Raji (cell line): ENCODE data around the gene ARHGEF11.

Experiments used
- POLR2A ChIP-seq: IDR thresholded peaks from 2 replicates; pipeline ENCODE4 v1.6.1; 2011; ENCODE audit warnings: low read depth, low read length, control low read depth; ENCODE audit not compliant: insufficient read depth

Gene ARHGEF11

GRCh38 chr1:156936191-156936590, 109.4 kb downstream of the ARHGEF11 start:
- TF ChIP-seq POLR2A = no peak

GRCh38 chr1:156935505-156936128, 109.9 kb downstream of the ARHGEF11 start:
- no peak for TF ChIP-seq POLR2A

GRCh38 chr1:156933136-156933535, 112.4 kb downstream of the ARHGEF11 start:
- no peak for TF ChIP-seq POLR2A

GRCh38 chr1:156931974-156932710, 113.4 kb downstream of the ARHGEF11 start:
- TF ChIP-seq POLR2A = no peak

- no peak for TF ChIP-seq POLR2A
Measured at GRCh38 chr1:156931211-156931952, 114.2 kb downstream of the ARHGEF11 start.

- no peak for TF ChIP-seq POLR2A
Measured at GRCh38 chr1:156930483-156930882, 115.1 kb downstream of the ARHGEF11 start.

GRCh38 chr1:156929596-156930238, 115.8 kb downstream of the ARHGEF11 start:
- no peak for TF ChIP-seq POLR2A

GRCh38 chr1:156928043-156928602, 117.4 kb downstream of the ARHGEF11 start:
- TF ChIP-seq POLR2A = no peak

- no peak for TF ChIP-seq POLR2A
Measured at GRCh38 chr1:156927215-156928042, 118.1 kb downstream of the ARHGEF11 start.

- TF ChIP-seq POLR2A = no peak
Measured at GRCh38 chr1:156926175-156926574, 119.4 kb downstream of the ARHGEF11 start.

- no peak for TF ChIP-seq POLR2A
Measured at GRCh38 chr1:156925154-156926010, 120.2 kb downstream of the ARHGEF11 start.

- TF ChIP-seq POLR2A = no peak
Measured at GRCh38 chr1:156924478-156925153, 120.9 kb downstream of the ARHGEF11 start.
